Brain pericyte (primary cell): ENCODE measurements around the gene CDON.
"Not testable (repeated sequence)": the region's sequence is repeated elsewhere in the genome, so short reads cannot be mapped to it uniquely, and the experiment has no call there.

Source experiments
- DNase-seq: peaks from one replicate; pipeline ENCODE4 v3.0.0-alpha.2; 2012; ENCODE audit warnings: low read depth, low spot score

The CDON gene

GRCh38 chr11:126046570-126047195, 16.0 kb downstream of the CDON start:
- DNase-seq: no peak

DNA sequence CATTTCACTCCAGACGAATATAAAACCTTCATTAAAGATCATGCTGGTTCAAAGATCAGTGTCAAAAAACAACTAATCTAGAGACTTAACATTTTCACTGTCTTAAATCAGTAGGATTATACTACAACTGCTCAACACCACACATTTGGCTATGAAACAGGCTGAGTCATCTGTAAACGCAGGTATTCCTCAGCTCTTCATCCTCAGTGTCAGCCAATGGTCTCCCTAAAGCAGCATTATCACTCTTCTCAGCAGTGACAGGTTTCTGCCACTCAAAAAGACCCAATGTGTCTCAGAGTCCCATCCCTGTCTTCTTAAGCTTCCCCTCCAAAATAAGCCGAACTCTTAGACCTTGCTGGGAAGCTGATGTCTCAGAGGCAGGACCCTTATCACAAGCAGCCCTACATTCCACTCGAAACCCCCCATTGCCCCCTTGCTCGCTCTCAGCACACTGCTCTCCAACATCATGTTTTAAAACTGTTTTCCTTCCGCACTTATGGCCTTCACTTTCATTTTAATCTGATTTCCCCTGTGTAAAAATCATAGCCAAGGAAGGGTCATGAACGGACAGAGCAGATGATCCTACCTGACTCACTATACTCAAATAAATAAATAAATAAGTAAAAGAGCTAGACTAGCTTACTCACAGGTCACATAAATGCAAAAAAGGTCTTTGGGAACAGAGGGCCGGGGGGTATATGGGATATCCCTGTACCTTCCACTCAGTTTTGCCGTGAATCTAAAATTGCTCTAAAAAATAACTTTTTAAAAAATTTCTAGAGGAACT, 23.0 kb downstream of the CDON start:
- DNase-seq: no peak

- no peak for DNase-seq
Measured at GRCh38 chr11:126035718-126036117, 26.9 kb downstream of the CDON start.

DNA sequence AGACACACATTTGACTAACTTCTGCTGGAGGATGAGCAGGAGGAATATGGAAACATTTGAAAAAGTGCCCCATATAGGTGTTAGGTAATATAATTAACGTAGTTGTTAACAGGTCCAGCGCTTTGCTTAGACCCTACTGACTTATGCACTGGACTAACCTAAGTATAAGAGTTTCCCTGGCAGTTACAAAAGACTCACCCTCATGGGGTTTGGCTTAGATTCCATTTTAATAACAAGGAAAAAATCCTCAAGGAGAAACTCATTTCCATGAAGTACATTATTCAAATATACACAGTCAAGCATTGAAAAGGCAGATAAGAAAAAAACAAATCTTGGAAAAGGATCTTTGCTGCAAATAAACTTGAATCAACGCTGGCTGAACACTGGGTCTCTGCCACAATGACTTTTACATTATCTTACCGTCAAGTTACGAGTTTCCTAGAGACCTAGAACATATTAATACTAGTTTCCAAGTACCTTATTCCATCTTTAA, 27.7 kb downstream of the CDON start:
- DNase-seq: no peak

GRCh38 chr11:126034039-126034932, 28.4 kb downstream of the CDON start:
- no peak for DNase-seq

GRCh38 chr11:126032375-126032774, 30.3 kb downstream of the CDON start:
- DNase-seq: no peak

GRCh38 chr11:126029805-126030204, 32.9 kb downstream of the CDON start:
- no peak for DNase-seq

DNA sequence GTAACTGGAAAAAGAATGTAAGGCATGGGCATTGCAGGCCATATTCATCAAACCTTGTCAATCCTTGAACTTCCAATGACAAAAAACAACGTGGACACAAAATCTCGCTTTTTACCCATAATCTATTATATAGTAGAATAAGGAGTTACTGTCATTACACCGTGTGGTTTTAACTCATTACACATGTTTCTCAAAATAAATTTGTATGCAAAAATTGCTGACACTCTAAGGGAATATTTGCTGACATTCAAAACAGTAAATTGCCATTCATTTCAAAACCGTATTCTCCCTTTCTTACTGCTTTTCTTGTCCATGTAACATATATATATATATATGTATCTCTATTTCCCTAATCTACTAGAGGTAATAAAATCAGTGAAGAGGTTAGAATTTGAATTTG, 33.4 kb downstream of the CDON start:
- DNase-seq: no peak

GRCh38 chr11:126028534-126028933, 34.1 kb downstream of the CDON start:
- not testable (repeated sequence) for DNase-seq

GRCh38 chr11:126026579-126026978, 36.1 kb downstream of the CDON start:
- no peak for DNase-seq

DNA sequence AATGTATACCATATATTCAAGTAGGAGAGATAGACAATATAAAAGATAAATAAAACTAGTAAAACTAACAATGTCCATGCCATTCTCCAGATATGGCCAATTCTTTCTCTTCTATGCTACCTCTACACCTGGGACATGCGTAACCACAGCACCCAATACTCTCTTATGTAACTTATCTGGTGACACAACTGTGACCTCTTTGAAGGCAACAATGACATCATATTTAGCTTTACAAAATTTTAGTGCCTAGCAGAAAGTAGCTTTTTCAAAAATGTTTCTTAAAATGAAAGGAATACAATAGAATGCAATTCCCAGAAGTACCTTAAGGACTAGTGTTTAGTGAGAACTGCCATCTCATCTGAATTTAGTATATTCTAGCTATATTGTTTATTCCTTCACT, 36.8 kb downstream of the CDON start:
- DNase-seq: no peak

DNA sequence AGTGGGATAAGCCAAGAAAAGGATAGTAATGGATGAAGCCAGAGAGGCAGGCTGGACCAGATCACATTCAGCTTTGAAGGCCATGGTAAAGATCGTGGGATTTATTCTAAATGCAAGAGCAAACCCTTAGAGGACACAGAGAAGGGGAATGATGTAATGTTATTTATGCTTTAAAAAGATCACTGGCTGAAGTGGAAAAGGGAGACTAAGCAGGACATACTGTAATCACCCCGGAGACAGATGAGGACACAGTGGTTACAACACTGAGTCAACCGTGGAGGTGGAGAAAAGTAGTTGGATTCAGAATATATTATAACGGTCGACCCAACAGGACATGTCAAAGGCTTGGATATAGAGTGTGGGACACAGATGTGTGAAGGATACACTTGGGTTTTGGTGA, 38.5 kb downstream of the CDON start:
- DNase-seq: no peak

- no peak for DNase-seq
Measured at GRCh38 chr11:126012852-126013251, 49.8 kb downstream of the CDON start.

GRCh38 chr11:126011754-126012153, 50.9 kb downstream of the CDON start:
- no peak for DNase-seq

GRCh38 chr11:126011265-126011664, 51.4 kb downstream of the CDON start:
- DNase-seq: no peak

GRCh38 chr11:126008956-126009355, 53.7 kb downstream of the CDON start:
- no peak for DNase-seq

DNA sequence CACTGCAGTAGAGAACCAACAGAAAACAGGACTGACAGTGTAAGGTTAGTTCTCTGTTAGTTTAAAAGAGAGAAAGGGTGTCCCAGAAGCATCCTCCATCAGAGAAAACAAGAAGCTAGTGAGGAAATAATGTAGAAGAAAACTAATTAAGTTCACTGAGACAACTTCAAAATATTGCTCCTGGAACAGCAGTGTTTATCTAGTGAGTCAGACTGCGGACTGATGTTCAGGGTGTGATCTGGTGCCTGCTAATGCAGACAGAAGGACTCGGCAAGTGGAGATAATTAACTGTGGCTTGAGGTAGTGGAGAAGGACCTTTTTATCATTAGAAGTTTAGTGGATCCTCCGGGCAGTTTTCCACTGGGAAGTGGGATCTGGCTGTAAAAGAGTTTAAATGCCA, 55.4 kb downstream of the CDON start:
- no peak for DNase-seq

DNA sequence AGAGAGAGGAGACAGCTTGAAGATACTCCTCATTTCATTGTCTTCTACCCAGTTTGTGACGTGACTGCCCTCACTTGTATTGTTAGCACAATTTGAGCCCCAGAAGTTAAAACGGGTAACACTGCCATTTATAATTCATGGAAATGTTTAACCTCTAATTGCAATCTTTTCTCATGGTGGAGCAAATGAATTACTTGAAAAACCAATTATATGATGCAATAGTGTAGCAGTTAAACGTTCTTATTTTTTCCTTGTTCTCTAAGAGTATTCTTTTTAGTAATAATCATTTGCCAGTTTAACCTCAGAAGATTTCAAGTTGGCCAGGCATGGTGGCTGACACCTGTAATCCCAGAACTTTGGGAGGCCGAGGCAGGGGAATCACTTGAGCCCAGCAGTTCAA, 56.6 kb downstream of the CDON start:
- no peak for DNase-seq

GRCh38 chr11:126002181-126002580, 60.5 kb downstream of the CDON start:
- DNase-seq: no peak

- DNase-seq: no peak
Measured at GRCh38 chr11:125999234-125999880, 63.3 kb downstream of the CDON start.

DNA sequence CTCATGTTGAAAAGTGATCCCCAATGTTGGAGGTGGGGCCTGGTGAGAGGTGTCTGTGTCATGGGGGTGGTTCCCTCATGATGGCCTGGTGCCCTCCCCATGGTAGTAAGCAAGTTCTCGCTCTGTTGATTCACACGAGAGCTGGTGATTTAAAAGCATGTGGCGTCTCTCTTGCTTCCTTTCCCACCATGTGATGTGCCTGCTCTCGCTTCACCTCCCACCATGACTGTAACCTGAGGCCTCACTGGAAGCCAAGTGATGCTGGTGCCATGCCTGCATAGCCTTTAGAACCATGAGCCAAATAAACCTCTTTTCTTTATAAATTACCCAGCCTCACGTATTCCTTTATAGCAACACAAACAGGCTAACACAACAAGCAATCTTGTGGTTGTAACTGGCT, 64.4 kb downstream of the CDON start:
- no peak for DNase-seq

DNA sequence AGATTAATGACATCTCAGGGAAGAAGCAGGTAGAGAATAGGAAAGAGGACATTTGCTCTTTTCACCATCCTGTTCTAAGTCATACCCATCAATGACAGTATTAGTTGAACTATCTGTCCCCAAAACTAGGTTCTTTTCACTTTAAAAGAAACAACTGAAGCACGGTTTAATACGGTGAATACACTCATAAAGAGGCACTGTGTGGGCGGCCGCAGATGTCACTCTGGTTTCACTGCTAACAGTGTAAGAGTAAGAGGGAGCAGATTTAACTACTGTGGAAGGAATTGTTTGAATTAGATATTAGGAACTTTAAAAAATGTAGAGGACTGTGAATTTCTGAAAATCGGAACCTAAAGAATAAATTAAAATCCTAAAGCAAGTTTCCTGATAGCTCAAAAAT, 67.4 kb downstream of the CDON start:
- DNase-seq: no peak
